Body of pancreas (tissue), 4 donors: ENCODE data around the gene PDAP1.

Experiments
- CTCF ChIP-seq, 7 experiments: fragments of 450-650 bp in 4 of 7; fragments of 200-600 bp in 3 of 7; sonication (generic) in 3 of 7; IDR thresholded peaks; one replicate each; pipeline ENCODE4 v1.5.1; 2016 to 2019; ENCODE audit warnings: antibody characterized with exemption in 7 of 7
- POLR2A ChIP-seq, 3 donors: fragments of 450-650 bp; IDR thresholded peaks; one replicate each; pipeline ENCODE4 v1.6.1; 2016; ENCODE audit warnings: antibody characterized with exemption in 3 of 3, mild to moderate bottlenecking in 2 of 3

- TF ChIP-seq CTCF (IDR thresholded peaks at IDR 0.05) (no peak), POLR2A (IDR thresholded peaks at IDR 0.05) (peak; percentile 25 to 77 (median 64))
These were observed 34.0 kb downstream of the PDAP1 start, which contains the start of gene ARPC1B for GRCh38 chr7:99374111-99375064.
